Smooth muscle cell (in vitro differentiated cells): Measurements from ENCODE around the gene CSTF2. TPM values are rescaled to one million over a fixed set of nuclear protein-coding genes. Genes with fewer than 3 reads are reported as not detected.

Source experiments
- DNase-seq: peaks from one replicate; lab custom pipeline; 2025; ENCODE audit not compliant: unreplicated experiment; lab: John Stamatoyannopoulos, UW
- H2AFZ ChIP-seq: fragments of 200-600 bp; sonication (generic); 2 replicates; pipeline ENCODE4 v1.6.0; 2016; ENCODE audit warnings: antibody characterized with exemption, low read depth, mild to moderate bottlenecking
- H3F3A ChIP-seq: fragments of 200-600 bp; sonication (generic); 2 replicates; pipeline ENCODE4 v1.6.0; 2017; ENCODE audit warnings: antibody characterized with exemption, low read depth
- H3K27ac ChIP-seq: fragments of 200-600 bp; sonication (generic); 2 replicates; pipeline ENCODE4 v1.5.1; 2016; ENCODE audit warnings: low read depth, mild to moderate bottlenecking
- H3K27me3 ChIP-seq: fragments of 200-600 bp; sonication (generic); 2 replicates; pipeline ENCODE4 v1.6.1; 2016; ENCODE audit warnings: low read depth, mild to moderate bottlenecking
- H3K36me3 ChIP-seq: fragments of 200-600 bp; sonication (generic); 2 replicates; pipeline ENCODE4 v1.5.1; 2016; ENCODE audit warnings: low read depth
- H3K4me1 ChIP-seq: fragments of 200-600 bp; sonication (generic); 2 replicates; pipeline ENCODE4 v1.5.1; 2016; ENCODE audit warnings: low read depth
- H3K4me2 ChIP-seq: fragments of 200-600 bp; sonication (generic); 2 replicates; pipeline ENCODE4 v1.6.0; 2016; ENCODE audit warnings: mild to moderate bottlenecking
- H3K4me3 ChIP-seq: fragments of 200-600 bp; sonication (generic); 2 replicates; pipeline ENCODE4 v1.5.1; 2016; ENCODE audit warnings: mild to moderate bottlenecking
- H3K79me2 ChIP-seq: fragments of 200-600 bp; sonication (generic); 2 replicates; pipeline ENCODE4 v1.6.0; 2016; ENCODE audit warnings: low read depth, mild to moderate bottlenecking
- H3K9ac ChIP-seq: fragments of 200-600 bp; sonication (generic); 2 replicates; pipeline ENCODE4 v1.6.0; 2016; ENCODE audit warnings: low read depth
- H3K9me3 ChIP-seq: fragments of 200-600 bp; sonication (generic); replicated peaks from 2 replicates; pipeline ENCODE4 v1.5.1; 2016; ENCODE audit warnings: low read depth
- H4K20me1 ChIP-seq: fragments of 200-600 bp; sonication (generic); 2 replicates; pipeline ENCODE4 v1.6.0; 2016; ENCODE audit warnings: low read depth
- WGBS: methylation state at CpG from one replicate; pipeline ENCODE4 v1.1.7; 2016; ENCODE audit warnings: low lambda C conversion rate; 5-methylcytosine and 5-hydroxymethylcytosine counted together
- polyA plus RNA-seq: library from polyadenylated mRNA; unstranded; fragments of >200 nt; fragmentation: Nextera tagmentation; extraction: Ambion mirVana; gene quantifications from 2 replicates; pipeline ENCODE4 v1.2.1, GENCODE V29; 2016
- total RNA-seq: library from RNA; depleted of rRNA; stranded (reverse); fragments of >200 nt; gene quantifications from 2 replicates; pipeline ENCODE4 v1.2.3, GENCODE V29; 2014
- TF ChIP-seq, protein P1 (sequence below): fragments of 200-600 bp; sonication (generic); IDR thresholded peaks from 2 replicates; pipeline ENCODE4 v1.5.1; 2017; ENCODE audit warnings: borderline replicate concordance, mild to moderate bottlenecking, antibody characterized with exemption; ENCODE audit not compliant: insufficient read depth, poor library complexity, severe bottlenecking

CSTF2 gene
- total and polyA plus RNA-seq, 2 experiments from 2014 or later: 16.7 to 23.0 TPM

DNA sequence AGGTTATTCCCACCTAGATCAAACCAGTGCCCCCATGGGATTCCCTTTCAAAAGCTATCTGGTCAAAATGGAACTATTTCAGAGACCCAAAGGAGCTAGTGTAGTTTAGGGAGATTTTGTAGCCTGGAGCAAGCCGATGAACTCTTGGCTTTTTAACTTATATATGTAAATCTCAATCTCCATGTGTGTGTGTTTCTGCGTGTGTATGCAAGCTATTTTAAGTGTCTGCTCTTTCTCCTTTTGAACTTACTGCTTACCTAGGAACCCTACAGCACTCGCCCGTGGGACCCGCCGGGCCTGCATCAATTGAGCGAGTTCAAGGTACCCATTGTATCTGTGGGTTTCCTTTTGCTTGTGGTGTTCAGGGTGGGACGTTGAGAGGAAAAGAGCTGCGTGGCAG is 10.4 kb downstream of the CSTF2 start:
- DNase-seq: no peak
- no peak overlapping the region for H3K4me3 ChIP-seq
- no peak overlapping the region for H3K27ac ChIP-seq
- no peak overlapping the region for H3K4me2 ChIP-seq
- WGBS: 97% methylated on average over 9 of the region's 9 CpGs
- H2AFZ ChIP-seq: no peak overlapping the region
- no peaks in the 10 kb centered on the region for H3K4me1 ChIP-seq
- TF ChIP-seq, protein P1, sequence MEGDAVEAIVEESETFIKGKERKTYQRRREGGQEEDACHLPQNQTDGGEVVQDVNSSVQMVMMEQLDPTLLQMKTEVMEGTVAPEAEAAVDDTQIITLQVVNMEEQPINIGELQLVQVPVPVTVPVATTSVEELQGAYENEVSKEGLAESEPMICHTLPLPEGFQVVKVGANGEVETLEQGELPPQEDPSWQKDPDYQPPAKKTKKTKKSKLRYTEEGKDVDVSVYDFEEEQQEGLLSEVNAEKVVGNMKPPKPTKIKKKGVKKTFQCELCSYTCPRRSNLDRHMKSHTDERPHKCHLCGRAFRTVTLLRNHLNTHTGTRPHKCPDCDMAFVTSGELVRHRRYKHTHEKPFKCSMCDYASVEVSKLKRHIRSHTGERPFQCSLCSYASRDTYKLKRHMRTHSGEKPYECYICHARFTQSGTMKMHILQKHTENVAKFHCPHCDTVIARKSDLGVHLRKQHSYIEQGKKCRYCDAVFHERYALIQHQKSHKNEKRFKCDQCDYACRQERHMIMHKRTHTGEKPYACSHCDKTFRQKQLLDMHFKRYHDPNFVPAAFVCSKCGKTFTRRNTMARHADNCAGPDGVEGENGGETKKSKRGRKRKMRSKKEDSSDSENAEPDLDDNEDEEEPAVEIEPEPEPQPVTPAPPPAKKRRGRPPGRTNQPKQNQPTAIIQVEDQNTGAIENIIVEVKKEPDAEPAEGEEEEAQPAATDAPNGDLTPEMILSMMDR: no peak
- no peaks in the 10 kb centered on the region for H3K9me3 ChIP-seq
- H3K36me3 ChIP-seq: no peaks in the 10 kb centered on the region
- no peak overlapping the region for H3K9ac ChIP-seq
- H4K20me1 ChIP-seq: no peaks in the 10 kb centered on the region
- H3F3A ChIP-seq: no peaks in the 10 kb centered on the region
- no peaks in the 10 kb centered on the region for H3K79me2 ChIP-seq
- no peaks in the 10 kb centered on the region for H3K27me3 ChIP-seq

DNA sequence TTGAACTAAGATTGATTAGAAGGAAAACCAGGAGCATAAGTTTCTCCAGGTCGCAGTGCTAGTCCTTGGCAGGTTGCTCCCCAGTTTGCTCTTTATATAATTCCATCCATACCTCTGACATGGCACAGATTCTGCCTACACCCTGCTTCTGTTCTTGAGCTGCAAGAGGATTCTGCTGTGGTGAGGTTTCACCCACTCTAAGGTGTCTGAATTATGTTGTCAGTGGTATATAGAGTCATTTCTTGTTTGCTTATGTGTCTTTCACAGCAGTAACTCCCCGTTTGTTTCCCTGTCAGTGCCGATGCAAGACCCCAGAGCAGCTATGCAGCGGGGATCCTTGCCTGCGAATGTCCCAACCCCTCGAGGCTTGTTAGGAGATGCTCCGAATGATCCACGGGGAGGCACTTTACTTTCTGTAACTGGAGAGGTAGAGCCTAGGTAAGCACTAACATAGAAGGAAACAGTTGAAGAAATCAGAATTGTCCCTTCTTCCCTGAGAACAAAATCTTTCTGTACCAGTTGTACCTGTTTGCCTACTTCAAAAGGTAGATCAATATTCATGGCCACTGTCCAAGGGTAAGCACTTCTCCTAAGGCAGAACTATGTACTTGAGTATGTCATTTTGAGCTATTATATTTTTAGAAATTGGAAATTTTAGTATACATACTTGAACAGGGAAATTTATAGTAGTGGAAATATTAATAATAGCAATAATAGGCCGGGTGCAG is 11.2 kb downstream of the CSTF2 start:
- Histone ChIP-seq H3K79me2 (no peaks in the 10 kb centered on the region), H3K36me3 (no peaks in the 10 kb centered on the region), H3K4me3 (no peak overlapping the region), H3F3A (no peaks in the 10 kb centered on the region), H3K27me3 (no peaks in the 10 kb centered on the region), H3K4me2 (no peak overlapping the region), H3K27ac (no peak overlapping the region), H2AFZ (no peak overlapping the region), H3K4me1 (no peaks in the 10 kb centered on the region), H3K9ac (no peak overlapping the region), H4K20me1 (no peaks in the 10 kb centered on the region), H3K9me3 (no peaks in the 10 kb centered on the region)
- TF ChIP-seq, protein P1: no peak
- no peak for DNase-seq
- WGBS: 89% methylated on average over 9 of the region's 9 CpGs

DNA sequence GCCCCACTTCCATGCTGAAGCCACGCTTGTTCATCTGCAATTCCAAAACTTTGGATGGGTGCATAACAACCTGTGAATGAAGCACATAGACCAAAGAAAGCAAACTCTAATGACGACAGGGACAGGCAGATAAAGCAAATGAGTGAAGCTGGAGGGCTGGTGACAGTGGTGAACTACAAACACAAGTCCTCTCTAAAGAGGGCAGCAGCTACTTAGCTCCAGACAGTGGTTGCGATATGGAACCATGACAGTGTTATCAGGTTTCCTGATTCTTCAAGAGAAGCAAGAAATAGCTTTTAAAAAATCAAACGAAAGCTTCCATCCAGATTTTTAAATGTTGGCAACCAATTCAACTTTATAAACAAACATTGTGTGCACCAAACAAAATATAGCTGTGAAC is 30.1 kb downstream of the CSTF2 start:
- H3K4me2 ChIP-seq: no peak overlapping the region
- H3K36me3 ChIP-seq: no peaks in the 10 kb centered on the region
- no peaks in the 10 kb centered on the region for H3K9me3 ChIP-seq
- no peaks in the 10 kb centered on the region for H3F3A ChIP-seq
- H3K79me2 ChIP-seq: no peaks in the 10 kb centered on the region
- no peak for DNase-seq
- no peak overlapping the region for H2AFZ ChIP-seq
- no peaks in the 10 kb centered on the region for H3K27me3 ChIP-seq
- TF ChIP-seq, protein P1: no peak
- H4K20me1 ChIP-seq: no peaks in the 10 kb centered on the region
- WGBS: 70% methylated on average over 4 of the region's 4 CpGs
- no peaks in the 10 kb centered on the region for H3K4me1 ChIP-seq
- H3K9ac ChIP-seq: no peak overlapping the region
- no peak overlapping the region for H3K4me3 ChIP-seq
- no peak overlapping the region for H3K27ac ChIP-seq

DNA sequence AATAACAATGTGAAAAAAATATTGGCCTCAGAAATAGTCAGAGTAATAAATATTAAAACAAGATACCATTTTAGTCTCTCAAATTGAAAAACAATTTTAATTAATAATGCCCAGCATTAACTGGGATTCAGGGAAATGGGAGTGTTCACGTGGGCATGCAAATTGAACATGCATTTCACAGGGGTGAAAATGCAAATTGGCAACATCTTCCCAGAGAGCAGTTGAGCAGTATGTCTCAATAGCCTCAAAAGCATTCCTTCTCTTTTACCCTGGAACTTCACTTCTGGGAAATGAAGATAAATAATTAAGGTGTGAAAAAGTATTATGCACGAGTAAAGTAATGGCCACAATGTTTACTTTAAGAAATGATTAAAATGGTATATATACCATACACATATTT is 32.6 kb downstream of the CSTF2 start:
- H4K20me1 ChIP-seq: no peaks in the 10 kb centered on the region
- DNase-seq: no peak
- H3K9me3 ChIP-seq: no peaks in the 10 kb centered on the region
- no peaks in the 10 kb centered on the region for H3K27me3 ChIP-seq
- H2AFZ ChIP-seq: no peak overlapping the region
- no peaks in the 10 kb centered on the region for H3F3A ChIP-seq
- no peaks in the 10 kb centered on the region for H3K36me3 ChIP-seq
- H3K27ac ChIP-seq: no peak overlapping the region
- WGBS: 59% methylated on average over 2 of the region's 2 CpGs
- no peaks in the 10 kb centered on the region for H3K4me1 ChIP-seq
- TF ChIP-seq, protein P1: no peak
- H3K9ac ChIP-seq: no peak overlapping the region
- no peaks in the 10 kb centered on the region for H3K79me2 ChIP-seq
- H3K4me2 ChIP-seq: no peak overlapping the region
- H3K4me3 ChIP-seq: no peak overlapping the region
